DMS79 treated with DMSO at 0.1 percent for 48 hours (cell line): ENCODE results near the gene SLC26A2.

Source experiments
- DNase-seq: peaks from one replicate; lab custom pipeline; 2025; lab: John Stamatoyannopoulos, UW

SLC26A2 gene

GRCh38 chr5:149960272-149961185, at the start of gene SLC26A2:
Gene SLC26A2, plus strand, starts transcription at chr5:149960758. Its CDS starts 16,895 bp downstream, at chr5:149977653.
- peak; percentile 84 for DNase-seq

DNA sequence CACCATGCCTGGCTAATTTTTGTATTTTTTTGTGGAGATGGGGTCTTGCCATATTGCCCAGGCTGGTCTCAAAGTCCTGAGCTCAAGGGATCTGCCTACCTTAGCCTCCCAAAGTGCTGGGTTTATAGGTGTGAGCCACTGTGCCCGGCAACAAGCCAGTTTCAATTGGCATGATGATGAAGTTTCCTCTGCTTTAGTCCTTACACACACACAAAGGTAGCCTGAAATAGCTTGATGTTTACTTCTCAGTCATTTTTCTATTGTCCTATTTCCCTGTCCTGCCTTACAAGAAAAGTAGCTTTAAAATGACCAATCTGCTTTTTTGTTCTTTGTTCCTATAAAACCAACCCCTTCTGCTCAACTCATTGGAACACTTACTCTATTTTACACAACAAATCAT, 49.5 kb upstream of the SLC26A2 start:
- no peak for DNase-seq

DNA sequence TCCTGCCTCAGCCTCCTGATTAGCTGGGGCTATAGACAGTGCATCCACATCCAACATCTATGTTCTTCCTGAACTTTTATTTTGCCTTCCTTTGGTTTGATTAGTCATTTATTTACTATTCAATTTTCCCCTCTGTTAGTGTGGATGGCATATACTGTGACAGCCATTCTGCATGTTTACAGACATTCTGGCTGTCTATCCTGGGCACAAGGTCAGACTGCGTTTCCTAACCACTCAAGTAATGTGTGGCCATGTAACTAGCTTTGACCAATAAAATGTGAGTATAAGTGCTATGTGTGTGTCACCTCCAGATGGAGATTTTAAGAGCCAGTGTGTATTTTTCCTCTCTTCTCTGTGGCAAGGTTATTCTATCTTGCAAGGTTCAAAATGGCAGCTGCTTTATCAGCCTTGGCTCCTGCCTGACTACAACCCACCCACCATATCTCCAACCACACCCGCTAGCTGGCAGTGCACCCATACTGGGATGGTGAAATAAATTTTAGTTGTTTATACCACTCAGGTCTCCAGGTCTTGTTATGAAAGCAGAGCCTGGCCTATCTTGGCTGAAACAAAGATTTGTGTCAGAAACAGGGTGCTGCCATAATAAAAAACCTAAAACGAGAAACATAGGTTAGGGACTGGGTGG, 48.2 kb upstream of the SLC26A2 start:
- DNase-seq = no peak

DNA sequence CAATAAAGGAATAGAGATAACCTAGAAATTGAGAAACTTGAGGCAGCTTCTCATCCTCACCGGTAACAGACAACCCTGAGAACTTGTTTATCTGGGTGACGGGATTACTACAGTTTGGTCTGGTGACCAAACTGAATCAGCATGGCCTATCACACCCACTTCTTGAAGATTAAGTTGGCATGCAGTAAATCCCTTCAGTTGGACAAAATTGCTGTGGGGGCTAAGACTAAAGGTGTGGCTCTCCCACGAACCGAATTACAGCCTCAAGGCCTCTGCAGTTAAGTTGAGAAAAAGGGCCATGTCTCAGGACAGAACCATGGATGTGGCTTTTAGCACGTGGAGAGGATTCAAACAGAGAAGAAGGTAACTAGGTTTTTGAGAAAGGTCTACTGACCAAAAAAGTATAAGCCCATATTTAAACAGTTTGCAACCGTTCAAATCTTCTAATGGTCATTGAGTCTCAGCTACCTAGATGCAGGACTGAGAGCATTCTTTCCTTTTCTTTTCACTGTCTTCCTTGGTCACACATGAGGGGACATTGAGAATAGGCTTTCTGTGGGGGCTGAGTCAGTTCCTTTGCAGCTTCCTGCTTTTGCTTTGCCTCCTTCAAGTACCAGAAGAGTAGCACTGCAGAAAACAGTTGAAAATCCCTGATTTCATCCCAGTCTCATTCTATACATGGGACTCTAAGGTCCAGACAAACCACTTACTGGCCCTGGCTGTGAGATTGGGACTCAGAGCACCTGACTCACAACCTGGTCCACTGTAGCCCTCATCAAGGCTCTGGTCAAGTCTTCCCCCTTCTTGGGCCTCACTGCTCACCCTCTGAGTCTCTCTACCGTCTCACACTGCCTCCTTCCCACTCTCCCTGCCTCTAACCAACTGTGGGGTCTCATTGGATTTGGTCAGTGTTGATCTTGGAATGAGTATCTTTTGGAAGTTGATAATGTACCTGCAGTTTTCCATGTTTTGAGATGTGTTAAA, 46.8 kb upstream of the SLC26A2 start:
- DNase-seq = no peak

GRCh38 chr5:149915392-149916260, 44.9 kb upstream of the SLC26A2 start:
- DNase-seq = no peak

- DNase-seq = no peak
Observed at GRCh38 chr5:149916334-149917072, 44.1 kb upstream of the SLC26A2 start.

DNA sequence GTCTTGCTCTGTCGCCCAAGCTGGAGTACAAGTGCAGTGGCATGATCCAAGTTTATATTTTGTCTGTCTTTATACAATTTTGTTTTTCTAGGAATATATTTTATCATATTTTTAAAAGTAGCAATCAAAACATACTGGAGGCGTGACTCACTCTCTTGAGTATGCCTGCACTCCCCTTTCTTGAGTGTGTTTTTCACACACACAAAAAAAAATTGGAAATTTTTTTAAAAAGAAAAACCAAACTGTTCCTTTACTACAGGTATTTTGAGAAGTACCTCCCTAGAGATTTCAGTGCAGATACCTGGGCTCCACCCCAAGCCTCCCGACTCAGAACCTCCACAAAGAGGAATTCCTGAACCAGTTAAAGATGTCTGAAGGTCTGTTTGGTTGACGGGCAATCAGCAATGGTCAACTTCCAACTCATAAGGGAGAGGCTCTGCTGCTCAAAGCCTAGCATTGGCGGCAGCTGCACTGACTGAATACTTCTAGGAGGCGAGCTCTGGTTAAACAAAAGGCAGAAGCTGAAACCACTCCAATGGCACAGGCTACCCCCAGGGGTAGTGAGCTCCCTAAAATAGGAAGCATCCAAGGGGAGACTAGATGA, 43.4 kb upstream of the SLC26A2 start:
- DNase-seq = no peak

DNA sequence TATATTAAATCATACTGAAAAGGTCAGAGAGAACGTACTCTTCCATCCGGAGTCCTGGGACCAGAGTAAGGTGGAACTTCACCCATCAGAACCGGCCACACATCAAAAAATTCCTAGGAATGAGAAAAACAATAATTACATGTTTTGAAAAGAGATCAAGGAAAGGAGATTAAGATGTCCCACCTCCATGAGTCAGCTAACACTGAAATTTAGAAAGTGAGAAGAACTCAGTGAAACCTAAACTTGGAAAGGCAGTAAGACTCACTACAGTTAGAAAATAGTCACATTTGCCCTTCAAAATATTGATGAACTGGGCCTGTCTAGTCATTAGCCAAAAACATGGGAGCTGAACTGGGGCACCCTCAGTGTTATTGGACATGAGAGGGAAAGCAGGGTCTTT, 39.0 kb upstream of the SLC26A2 start:
- no peak for DNase-seq

GRCh38 chr5:149922950-149923349, 37.6 kb upstream of the SLC26A2 start:
- DNase-seq = no peak

DNA sequence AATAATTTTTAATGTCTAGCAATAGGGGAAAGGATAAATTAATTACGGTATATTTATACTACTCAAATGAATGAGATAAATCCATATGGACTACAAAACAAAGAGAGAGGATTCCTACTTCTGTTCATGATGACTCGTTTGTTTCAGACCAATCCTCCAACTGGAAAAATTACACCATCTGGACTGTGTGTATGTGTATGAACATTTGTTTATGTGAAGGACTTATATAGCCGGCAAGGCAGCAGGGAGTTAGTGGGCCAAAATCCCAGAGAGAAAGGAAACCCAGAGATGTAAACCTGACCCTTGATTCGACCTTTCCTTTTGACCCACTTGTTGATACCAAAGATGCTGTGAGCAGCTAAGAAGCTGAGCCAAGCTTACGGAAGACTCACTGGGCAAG, 36.1 kb upstream of the SLC26A2 start:
- no peak for DNase-seq

DNA sequence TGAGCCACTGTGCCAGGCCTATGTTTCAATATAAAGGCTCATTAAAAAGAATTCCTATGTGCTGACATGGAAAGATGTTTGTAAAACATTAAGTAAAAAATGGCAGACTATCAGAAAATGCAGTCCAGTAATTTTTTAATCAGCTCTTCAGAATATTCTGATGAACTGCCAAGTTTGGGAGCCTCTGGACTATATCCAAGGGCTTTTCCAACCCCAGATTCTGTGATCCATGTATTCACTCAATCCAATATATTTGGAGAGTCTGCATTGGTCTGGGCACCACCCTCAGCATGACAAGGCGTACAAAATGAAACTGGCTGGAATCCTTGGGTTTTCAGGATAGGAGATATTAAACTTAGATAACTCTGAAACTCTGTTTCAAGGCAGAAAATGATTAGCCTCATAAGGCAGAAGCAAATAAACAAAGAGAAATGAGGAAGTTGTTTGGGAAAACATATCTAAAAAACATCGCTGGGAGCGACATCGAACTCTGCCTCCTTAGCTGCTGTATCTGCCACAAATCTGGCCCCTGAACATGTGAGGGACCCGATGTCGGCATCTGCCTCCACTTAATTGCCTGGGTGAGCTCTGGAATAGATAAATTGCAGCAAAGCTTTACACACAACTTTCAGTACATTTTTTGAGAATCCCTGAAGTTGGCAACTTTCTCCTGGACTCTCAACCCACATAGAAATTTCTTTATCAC, 30.4 kb upstream of the SLC26A2 start:
- no peak for DNase-seq

DNA sequence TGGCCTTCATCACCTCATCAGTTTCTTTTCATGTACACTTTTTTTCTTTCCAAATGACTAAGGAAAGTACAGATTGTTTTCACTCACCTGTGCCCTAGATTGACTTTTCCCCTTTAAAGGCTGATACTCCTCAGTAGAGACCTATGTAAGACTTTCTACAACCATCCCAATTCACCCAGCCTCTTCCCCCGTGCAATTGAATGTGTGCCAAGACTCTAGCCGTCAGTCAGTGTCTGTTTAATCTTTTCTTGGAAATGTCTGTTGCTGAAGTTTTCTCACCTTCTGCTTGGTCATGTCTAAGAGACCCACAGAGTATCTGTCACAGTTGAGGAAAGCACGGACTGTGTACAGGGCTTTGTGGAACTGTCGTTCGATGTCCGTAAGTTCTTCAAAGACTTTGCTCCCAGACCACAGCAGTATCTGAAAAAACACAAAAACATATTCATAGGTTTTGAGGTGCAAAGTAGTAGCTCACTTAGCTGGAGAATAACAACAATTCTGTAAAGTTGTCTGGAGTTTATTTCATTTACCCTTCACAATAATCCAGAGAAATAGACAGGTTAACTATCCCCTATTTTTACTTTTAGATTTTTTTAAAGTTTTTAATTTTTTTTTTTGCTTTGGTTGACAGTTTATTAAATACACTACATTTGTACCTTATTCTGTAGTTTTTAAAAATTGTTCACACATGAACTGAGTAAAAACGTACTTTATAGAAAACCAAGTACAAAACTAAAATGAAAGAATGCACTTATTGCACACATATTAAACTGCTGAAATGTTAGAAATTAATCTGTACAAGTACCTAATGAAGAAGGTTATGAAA, 29.6 kb upstream of the SLC26A2 start:
- DNase-seq = no peak

DNA sequence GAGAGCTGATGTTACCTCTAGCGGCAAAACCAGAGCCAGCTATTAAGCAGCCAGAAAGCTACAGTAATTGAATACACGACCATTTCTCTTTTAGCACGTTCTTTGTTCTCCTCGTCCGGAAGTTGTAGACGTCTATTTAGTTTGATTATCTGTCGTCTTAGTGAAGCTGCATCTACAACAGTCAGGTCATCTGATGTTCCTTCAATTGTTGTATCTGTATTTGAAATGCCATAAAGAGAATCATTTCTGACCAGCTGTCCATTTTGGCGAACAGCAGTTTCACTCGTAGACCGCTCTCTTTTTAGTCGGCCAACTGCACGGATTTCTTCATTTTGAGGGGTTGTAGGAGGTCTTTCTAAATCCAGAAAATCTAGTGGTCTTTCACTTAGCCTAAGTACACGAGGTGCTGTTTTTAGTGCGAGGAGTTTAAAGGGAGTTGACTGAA, 28.5 kb upstream of the SLC26A2 start:
- peak; percentile 44 for DNase-seq

DNA sequence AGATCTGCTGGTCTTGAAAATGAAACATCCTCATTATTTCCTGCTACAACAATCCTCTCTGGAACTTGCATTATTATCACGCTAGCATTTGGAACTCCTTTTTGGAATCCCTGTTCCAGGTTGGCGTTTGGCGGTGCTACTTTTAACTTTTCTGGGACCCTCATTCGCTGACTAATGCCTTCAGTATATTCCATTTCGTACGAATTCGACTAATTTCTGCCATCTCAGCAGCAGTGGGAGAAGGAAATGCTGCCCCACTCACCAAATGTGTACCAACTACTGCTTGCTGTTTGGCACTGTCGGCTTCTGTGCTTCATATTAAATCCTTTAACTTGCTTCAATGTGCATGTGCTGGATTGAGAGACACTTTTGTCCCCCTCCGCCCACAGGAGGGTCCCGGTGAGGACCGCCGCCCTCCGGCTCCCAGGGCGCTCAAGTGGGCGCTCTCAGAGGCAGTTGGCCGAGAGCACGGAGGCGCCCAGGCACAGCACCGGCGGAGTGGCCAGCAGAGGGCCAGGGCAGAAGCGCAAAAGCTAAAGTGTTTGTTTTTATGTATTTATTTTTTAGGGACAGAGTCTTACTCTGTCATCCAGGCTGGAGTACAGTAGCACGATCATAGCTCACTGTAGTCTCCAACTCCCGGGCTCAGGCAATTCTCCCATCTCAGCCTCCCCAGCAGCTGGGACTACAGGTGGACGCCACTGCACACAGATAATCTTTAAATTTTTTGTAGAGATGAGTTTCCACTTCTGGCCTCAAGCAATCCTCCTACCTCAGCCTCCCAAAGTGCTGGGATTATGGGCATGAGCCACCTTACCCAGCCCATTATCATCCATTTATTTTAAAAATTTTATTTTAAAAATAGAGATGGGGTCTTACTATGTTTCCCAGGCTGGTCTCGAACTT, 27.9 kb upstream of the SLC26A2 start:
- DNase-seq = peak; percentile 28

DNA sequence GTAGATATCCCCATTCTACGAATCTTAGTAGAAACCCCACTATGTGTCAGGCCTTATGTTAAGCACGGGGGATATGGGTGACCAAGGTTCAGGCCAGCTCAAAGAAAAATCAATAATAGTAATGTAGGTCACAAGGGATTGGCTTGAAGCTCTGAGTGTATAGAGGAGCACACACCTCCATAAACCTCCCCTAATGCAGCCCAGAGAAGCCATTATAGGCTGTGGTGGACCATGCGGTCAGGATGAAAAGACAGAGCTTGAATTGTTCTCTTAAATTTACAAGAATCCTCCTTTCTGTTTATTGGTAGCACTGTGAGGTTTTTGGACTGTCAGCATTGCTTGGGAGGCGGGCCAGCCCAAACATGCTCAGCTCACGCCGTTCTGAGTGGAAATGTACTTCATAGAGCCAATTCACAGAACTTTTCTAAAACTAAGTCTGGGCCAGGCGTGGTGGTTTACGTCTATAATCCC, 25.1 kb upstream of the SLC26A2 start:
- DNase-seq = no peak

DNA sequence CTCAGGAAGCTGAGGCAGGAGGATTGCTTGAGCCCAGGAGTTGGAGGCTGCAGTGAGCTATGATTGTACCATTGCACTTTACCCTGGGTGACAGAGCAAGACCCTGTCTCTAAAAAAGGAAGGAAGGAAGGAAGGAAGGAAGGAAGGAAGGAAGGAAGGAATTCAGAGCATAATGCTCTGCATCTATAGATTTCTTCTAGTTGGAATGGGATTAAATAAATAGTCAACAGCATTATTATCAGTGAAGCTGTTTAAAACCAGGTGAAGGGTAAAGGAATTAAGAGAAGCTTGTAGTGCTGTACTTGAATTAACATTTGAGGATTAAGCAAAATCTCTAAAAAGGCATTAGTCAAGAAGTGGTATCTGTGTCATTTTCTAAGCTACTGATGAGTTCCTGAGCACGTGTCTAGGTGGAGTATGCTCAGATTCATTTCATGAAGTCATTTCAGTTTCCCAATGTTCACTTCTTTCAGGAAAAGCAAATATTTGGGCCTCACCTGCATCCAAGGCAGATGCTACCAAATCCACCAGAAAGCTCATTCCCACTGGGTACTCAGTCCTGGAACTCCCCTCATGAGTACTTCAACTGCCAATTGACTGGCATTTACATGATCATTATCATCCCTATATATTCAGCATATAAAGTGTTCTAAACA, 24.4 kb upstream of the SLC26A2 start:
- DNase-seq = no peak

DNA sequence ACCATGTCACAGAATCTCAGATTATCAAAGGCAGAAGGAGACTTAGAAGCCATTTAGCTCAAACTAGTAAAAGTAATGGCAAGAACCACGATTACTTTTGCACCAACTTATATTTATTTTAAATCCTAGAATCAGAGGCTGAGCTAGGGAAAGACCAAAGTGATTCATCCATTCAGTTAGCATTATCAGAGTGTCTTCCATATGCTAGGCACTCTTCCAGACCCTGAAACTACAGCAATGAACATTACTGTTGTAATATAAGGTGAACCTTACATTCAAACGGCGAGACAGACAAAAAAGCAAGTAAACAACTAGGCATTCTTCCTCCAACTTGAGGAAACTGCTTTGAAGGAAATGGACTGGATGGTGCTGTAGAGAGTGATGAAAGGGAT, 23.9 kb upstream of the SLC26A2 start:
- DNase-seq = no peak
